COLO668 (cell line): ENCODE data around the gene NEB.
"Not testable (repeated sequence)": the region's sequence is repeated elsewhere in the genome, so short reads cannot be mapped to it uniquely, and the experiment has no call there.

Experiments
- DNase-seq: peaks from one replicate; lab custom pipeline; 2025; ENCODE audit not compliant: unreplicated experiment; lab: John Stamatoyannopoulos, UW

The NEB gene

GRCh38 chr2:151708788-151709187, 25.5 kb downstream of the NEB start:
- DNase-seq = no peak

GRCh38 chr2:151707857-151708256, 26.4 kb downstream of the NEB start:
- no peak for DNase-seq

GRCh38 chr2:151704480-151704961, 29.8 kb downstream of the NEB start:
- DNase-seq = not testable (repeated sequence)

- not testable (repeated sequence) for DNase-seq
These were observed 36.1 kb downstream of the NEB start for GRCh38 chr2:151698134-151698533.

- DNase-seq = no peak
These were observed 38.5 kb downstream of the NEB start for GRCh38 chr2:151695778-151696177.

GRCh38 chr2:151691631-151692030, 42.6 kb downstream of the NEB start:
- no peak for DNase-seq

- no peak for DNase-seq
These were observed 45.6 kb downstream of the NEB start for GRCh38 chr2:151688719-151689118.

GRCh38 chr2:151682459-151683003, 51.7 kb downstream of the NEB start:
- DNase-seq = no peak

GRCh38 chr2:151681051-151681450, 53.2 kb downstream of the NEB start:
- DNase-seq = no peak

- no peak for DNase-seq
These were observed 54.3 kb downstream of the NEB start for GRCh38 chr2:151679994-151680393.

- no peak for DNase-seq
These were observed 55.4 kb downstream of the NEB start for GRCh38 chr2:151678849-151679248.

GRCh38 chr2:151673016-151673415, 61.3 kb downstream of the NEB start:
- no peak for DNase-seq

GRCh38 chr2:151672277-151672676, 62.0 kb downstream of the NEB start:
- DNase-seq = no peak

GRCh38 chr2:151670846-151671597, 63.3 kb downstream of the NEB start:
- DNase-seq = no peak

- DNase-seq = no peak
These were observed 63.9 kb downstream of the NEB start for GRCh38 chr2:151670346-151670745.

GRCh38 chr2:151669585-151670081, 64.6 kb downstream of the NEB start:
- no peak for DNase-seq

GRCh38 chr2:151668737-151669136, 65.5 kb downstream of the NEB start:
- DNase-seq = no peak

- DNase-seq = no peak
These were observed 68.3 kb downstream of the NEB start for GRCh38 chr2:151665959-151666358.

- no peak for DNase-seq
These were observed 69.8 kb downstream of the NEB start for GRCh38 chr2:151664520-151664919.

GRCh38 chr2:151661625-151662024, 72.7 kb downstream of the NEB start:
- no peak for DNase-seq

- DNase-seq = no peak
These were observed 76.2 kb downstream of the NEB start for GRCh38 chr2:151658081-151658480.

GRCh38 chr2:151657667-151658076, 76.6 kb downstream of the NEB start:
- DNase-seq = no peak
